GM12874 (cell line): ENCODE data around the gene HDHD3.

ENCODE experiments used
- CTCF ChIP-seq: IDR thresholded peaks from 2 replicates; pipeline ENCODE4 v1.5.1; 2011; ENCODE audit warnings: low read depth, mild to moderate bottlenecking, control low read depth, low read length, moderate library complexity; ENCODE audit not compliant: insufficient read depth

HDHD3 gene

GRCh38 chr9:113376634-113377567 lies at the start of gene HDHD3:
HDHD3 (minus strand) TSS chr9:113376986; CDS start chr9:113374354, 2,632 bp downstream.
- TF ChIP-seq CTCF: no peak

DNA sequence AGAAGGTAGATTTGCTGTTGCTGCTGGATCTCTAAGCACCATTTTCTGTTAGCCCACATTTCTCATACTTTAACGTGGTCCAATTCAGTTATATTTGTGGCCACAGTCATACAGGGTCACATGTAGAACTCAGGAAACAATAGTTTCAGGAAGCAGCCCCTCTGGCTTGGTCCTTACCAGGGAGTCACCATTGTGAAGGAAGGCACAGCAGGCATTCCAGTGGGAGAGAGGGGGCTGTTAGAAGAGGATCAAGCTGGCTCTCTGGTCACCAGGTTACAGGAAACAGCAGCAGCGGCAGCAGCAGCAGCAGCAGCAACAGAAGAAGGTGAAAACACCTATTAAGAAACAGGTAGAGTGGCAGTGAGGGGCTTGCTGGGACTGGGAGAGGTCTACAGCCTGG lies 48.3 kb upstream of the HDHD3 start:
- TF ChIP-seq CTCF: no peak

- no peak for TF ChIP-seq CTCF
Observed at GRCh38 chr9:113421726-113422125, 44.9 kb upstream of the HDHD3 start.

DNA sequence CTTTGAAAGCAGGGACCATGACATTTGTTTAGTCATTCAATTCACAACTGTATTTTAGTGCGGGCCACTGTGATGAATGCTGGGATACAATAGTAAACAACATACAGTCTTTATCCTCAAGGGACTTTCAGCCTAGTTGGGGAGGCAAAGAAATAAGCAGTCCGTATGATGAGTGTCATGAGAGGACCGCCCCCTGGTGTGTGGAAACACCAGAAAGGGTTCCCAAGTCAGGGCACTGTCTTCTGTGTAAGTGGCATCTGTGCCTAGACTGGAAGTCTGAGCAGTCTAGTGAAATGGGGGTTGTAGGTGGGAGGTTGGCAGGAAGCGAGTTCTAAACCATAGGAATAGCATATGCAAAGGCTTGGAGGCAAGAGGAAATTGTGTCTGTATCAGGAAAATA lies 40.6 kb upstream of the HDHD3 start:
- no peak for TF ChIP-seq CTCF

GRCh38 chr9:113416149-113416721 lies 39.4 kb upstream of the HDHD3 start:
- no peak for TF ChIP-seq CTCF

DNA sequence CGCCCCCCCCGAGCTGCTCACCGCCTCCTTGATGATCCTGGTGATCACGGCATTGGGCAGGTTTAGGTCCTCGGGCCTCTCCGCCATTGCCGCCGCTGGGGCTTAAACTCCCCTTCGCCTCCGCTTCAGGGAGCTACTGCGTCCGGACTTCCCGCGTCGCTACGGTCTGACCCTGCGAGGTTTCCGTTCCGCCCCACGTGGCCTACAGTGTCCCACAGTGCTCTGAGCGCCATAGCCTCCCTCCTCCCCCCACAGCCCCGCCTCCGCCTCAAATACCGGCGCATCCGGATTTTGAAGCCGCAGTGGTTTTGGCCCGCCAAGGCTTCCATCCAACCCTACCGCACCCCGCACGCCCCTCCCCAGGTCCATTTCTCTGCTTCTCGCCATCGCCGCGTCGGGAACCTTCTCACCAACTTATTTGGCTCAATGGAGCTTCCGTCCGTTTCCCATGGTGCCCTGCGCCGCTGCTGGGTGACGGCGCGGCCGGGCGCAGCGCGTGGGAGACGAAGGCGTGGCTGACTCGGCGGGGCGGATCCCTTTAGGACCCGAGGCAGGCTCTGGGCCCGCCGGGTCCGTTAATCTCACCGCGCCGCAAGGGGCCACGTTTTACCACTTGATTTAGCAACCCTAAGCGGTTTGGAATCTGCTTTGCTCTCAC lies 33.5 kb upstream of the HDHD3 start, which contains the start of the genes C9orf43 and POLE3:
TSS of gene C9orf43 (plus strand) at position 541 of the 658 bp plus-strand sequence. CDS start 2,747 bp downstream, outside the sequence.
TSS of gene POLE3 (minus strand) at position 469 of the 658 bp plus-strand sequence. CDS start at position 87, 382 bp downstream.
- no peak for TF ChIP-seq CTCF

- TF ChIP-seq CTCF: no peak
Observed at GRCh38 chr9:113409883-113410206, 33.1 kb upstream of the HDHD3 start.
